GM18520 (cell line): ENCODE results near the gene KIF11.
"Not testable (repeated sequence)": the region's sequence is repeated elsewhere in the genome, so short reads cannot be mapped to it uniquely, and the experiment has no call there.

Source experiments
- ATAC-seq: cut with Tn5 transposase; IDR thresholded peaks from one replicate; pipeline ENCODE4 v1.9.1; 2021; ENCODE audit not compliant: unreplicated experiment

The KIF11 gene

DNA sequence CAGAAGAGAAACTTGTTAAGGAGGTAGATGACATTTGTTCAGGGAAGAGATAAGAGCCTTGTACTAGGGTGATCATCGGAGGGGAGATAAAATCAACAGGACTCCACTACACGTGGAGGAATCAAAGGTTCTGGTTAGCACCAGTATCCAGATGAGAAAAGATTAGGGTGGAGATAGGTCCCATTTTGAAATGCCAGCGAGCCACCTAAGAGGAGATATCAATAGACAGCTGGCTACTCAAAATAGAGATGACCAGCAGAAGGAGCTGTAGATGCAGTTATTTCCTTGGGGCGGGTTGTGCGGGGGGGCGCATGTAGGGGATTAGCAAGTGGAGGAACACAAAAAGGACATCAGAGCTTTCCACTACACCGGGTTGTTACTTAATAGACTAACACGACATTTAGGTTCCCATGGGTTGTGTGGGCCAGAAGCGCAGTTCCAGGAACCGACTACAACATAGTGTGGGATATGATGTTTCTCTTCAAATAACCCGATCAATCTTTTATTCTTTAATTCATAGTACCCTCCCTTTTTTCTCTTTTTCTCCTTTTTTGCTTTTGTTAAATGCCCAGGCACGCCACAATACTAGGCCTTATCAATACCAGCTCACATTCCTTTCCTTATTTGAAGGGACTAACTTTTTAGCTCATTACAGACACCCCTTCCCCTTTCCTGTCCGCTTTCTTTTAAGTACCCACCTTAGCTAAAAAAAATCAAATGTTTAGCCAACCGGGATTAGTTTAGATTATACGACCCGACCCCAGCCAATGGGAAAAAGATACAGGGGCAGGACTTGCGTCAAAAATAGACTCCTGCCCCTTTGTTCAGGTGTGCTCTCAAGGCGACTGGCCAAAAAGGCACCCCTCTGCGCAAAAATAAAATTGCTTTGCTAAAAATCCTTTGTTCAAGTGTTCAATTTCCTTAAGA, 2.0 kb upstream of the KIF11 start:
- no peak for ATAC-seq

DNA sequence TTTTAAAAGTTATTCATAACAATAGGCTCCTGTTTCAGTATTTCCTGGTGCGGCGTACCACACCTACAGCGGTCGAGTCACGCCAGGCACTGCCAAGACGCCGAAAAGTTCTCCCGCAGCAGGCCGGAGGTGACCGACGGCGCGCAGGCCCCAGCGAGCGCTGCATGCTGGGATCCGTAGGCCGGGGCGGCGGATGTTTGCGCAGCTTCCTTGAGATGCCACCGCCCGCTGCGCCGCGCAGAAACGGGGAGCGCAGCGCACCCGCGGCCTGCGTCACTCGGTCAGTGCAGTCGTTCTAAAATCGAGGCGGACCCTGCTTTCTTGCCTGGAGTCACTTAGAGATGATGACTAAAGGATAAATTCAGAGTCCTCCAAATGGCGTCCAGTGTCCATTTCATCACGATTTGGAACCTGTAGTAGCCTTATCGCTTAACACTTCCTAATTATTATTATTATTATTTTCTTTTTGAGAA, 1.3 kb upstream of the KIF11 start:
- peak; percentile 72 for ATAC-seq

DNA sequence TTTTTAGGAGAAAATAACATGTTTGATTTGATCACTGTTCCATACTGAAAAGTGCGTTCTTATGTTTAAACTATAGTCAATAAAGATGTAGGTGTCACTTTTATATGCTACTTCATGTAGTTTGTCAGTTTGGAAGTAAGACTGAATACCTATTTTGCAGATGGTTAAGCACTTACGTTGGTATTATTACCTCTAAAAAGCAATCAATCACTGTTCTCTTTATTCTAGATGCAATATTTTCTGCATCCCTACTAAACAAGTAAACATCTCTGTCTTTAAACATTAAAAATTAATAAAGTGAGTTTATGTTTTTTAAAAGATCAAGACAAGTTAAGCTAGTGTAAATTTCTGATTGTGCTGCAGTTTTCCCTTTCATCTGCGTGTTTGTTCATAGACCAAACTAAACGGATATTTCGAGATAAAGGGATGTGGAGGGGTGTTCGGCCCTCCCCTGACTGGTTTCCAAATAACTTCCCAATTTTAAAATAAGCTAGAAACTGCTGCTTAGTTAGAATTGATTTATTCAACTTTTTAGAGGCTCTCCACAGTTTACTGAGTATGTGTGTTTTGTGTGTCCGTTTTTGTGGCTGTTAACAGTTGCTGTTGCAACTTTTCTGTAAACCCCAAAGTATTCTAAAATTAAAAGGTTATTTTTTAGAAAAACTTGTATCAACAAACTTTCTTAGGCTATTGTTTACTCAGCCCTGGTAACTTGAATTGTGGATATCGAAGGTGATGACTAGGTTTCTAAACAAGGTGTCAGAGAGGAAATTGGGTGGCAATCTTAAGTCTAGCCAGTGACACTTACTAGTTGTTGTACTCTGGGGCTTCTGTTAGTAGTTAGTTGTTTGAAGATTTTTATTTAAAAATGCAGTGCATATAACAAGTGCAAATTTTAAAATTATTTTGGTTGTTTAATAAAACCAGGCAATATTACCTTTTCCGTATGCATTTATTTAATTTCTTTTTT, 974 bp downstream of the KIF11 start:
- ATAC-seq = no peak

DNA sequence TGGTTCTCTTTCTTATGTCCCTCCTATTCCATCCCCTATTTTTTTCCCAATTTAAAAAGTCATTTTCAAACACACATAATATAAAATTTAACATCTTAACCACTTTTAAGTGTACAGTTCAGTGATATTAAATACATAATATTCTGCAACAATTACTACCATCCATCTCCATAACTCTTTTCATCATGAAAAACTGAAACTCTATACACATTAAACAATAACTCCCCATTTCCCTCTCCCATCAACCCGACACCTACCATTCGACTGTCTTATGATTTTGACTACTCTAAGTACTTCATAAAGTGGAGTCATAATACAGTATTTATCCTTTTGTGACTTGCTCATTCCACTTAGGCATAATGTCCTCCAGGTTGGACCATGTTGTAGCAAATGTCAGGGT, 2.6 kb downstream of the KIF11 start:
- no peak for ATAC-seq

DNA sequence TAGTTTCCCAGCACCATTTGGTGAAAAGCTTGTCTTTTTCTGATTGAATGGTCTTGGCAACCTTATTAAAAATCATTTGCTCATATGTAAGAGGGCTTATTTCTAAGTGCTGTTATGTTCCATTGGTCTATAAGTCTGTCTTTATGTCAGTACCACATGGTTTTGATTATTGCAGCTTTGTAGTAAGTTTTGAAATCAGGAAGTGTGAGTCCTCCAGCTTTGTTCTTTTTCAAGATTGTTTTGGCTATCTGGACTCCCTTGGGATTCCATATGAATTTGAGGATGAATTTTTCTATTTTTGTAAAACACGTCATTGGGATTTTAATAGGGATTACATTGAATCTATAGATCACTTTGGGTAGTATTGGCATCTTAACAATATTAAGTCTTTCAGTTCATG, 5.4 kb downstream of the KIF11 start:
- ATAC-seq = no peak

DNA sequence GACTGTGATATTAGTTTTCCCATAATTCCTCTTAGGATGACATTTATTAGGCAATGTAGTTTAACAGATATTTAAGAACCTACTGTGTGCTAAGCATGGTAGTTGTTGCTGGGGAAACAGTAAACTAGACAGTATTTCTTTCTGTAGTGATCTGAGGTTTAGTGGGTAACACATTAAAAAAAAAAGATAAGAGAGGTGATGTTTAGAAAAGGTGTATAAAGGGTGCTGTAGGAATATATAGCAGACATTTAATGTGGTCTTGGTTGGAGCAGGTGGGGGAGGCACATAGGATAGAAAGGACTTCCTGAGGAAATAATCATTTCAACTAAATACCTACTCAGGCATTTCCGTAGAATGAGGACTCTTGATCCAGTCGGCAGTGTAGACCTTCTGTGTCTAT, 11.9 kb downstream of the KIF11 start:
- ATAC-seq = no peak

DNA sequence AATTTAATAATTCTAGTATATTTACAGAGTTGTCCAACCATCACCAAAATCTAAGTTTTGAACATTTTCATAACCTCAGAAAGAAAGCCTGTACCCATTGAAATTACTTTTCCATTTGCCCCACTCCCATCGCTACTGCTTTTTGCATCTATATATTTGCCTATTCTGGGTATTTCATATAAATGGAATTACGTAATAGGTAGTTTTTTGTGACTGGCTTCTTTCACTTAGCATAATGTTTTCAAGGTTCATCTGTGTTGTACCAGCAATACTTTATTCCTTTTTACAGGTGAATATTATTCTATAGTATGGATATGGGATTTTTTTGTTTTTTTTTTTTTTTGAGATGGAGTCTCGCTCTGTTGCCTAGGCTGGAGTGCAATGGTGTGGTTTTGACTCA, 22.6 kb downstream of the KIF11 start:
- ATAC-seq = no peak

DNA sequence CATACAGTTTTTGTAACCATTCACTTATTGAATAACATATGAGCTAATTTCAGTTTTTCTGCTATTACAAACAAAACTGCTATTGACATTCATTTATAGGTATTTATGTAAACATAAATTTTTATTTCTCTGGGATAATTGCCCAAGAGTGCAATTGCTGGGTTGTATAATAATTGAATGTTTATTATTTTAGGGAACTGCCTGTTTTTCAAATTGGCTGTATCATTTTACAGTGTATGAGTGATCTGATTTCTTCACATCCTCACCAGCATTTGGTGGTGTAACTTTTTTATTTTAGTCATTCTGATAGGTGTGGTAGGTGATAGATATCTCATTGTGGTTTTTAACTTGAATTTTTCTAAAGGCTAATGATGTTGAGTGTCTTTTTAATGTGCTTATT, 26.4 kb downstream of the KIF11 start:
- ATAC-seq = no peak

DNA sequence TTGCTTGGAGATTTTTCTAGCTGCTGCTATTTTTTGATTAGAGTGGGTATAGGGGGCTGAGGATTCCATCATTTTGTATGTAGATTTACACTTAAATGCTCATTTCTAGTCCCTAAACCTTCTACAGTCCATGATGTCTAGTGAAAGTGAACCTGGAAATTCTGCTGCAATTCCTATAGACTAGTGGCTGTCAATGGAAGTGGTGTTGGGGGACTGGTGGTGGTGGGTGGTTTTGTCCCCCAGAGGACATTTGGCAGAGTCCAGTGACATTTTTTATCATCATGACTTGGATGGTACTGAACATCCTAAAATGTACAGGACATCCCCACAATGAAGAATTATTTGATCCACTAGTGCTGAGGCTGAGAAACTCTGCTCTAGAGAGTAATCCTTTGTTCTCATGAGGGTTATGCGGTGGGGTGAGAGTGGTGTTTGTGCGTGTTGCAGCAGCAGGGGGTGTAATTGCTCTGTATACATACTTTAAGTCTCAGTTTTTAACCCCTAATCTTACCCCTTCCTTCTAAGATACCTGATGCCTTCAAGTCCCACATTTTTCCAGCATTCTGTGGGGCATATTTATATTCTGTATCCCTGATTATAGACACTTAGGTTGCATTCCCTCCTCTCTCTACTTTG, 35.0 kb downstream of the KIF11 start:
- no peak for ATAC-seq

DNA sequence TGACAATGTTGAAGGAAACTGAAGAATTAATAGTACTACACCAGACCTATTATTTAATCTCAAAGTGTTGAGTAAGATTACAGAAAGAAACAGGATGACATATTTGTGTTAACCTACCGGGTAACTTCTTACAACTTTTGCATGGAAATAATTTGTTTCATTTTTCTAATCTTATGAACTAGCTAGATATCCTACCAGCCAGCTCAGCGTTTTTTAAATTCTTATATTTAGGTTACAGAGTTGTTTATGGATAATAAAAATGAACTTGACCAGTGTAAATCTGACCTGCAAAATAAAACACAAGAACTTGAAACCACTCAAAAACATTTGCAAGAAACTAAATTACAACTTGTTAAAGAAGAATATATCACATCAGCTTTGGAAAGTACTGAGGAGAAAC, 37.0 kb downstream of the KIF11 start:
- ATAC-seq = no peak

DNA sequence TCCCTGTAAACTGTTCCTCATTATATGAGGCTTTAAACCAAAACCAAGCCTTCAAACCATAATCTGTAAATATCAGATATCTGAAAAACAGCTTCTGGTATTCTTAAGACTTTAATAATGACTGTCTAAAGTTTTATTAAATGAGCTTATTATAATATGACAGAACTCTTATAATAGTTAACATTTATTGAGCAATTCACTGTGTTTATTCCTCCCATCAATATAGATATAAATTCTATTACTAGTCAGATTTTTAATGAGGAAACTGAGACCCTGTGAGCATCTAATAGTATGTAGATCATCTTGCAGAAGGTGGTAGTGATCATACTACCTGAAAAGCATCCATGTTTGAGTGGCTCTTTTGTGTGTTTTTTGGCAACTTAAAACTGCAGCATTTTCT, 45.1 kb downstream of the KIF11 start:
- no peak for ATAC-seq

DNA sequence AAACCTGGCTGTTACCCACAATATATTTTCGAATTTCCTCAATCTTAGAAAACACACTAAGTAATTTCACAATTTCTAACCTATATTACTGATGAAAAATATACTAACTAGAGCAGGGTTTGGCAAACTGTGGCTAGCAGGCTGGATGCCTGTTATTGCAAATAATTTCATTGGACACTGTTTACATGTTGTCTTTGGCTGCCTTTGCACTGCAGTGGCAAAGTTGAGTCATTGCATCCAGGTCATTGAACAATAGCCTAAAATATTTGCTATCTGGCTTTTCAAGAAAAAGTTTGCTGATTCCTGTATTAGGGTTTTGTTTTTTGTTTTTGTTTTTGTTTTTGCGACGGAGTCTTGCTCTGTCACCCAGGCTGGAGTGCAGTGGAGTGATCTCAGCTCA, 47.2 kb downstream of the KIF11 start:
- no peak for ATAC-seq

DNA sequence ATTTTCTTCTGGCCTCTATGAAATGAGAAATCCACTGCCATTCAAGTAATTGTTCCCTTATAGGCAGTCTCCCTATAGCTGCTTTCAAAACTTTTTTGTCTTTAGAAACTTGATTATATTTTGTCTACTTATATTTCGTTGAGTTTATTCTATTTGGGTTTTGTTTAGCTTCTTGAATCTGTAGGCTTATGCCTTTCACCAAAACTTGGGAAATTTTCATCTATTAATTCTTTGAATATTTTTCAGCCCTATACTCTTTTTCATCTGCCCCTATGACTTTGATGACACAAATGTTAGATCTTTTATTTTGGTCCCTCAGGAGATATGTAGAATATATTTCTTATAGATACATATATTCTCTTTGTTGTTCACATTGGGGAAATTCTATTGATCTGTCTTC, 48.6 kb downstream of the KIF11 start:
- no peak for ATAC-seq

DNA sequence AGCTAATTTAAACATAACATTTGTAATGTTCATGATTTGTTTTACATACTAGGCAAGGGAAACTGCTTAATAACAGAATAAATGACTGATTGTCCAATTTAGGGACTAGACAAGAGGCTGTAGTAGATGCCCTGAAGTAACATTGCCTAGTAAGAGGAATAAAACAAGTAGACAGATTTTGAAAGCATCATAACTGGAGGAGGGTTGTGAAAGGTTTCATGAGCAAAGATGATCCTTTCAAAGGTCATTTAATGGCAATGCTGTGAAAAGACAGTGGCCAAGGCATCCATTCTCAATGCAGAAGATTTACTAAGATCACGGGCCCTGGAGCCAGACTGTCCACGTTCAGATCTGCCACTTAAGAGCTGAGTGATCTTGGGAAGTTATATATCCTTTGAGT, 52.0 kb downstream of the KIF11 start:
- no peak for ATAC-seq

DNA sequence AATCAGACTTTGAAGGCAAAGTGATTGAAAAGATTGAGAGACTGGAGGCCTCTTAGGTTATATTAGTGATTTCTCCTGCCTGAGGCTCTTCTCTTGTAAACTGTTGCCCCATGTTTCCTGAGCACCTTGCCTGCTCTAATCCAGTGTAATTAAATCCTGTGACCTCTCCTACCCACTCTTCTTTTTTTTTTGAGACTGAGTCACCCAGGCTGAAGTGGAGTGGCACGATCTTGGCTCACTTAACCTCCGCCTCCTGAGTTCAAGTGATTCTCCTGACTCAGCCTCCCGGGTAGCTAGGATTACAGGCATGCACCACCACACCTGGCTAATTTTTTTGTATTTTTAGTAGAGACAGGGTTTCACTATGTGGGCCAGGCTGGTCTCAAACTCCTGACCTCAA, 57.9 kb downstream of the KIF11 start:
- not testable (repeated sequence) for ATAC-seq

DNA sequence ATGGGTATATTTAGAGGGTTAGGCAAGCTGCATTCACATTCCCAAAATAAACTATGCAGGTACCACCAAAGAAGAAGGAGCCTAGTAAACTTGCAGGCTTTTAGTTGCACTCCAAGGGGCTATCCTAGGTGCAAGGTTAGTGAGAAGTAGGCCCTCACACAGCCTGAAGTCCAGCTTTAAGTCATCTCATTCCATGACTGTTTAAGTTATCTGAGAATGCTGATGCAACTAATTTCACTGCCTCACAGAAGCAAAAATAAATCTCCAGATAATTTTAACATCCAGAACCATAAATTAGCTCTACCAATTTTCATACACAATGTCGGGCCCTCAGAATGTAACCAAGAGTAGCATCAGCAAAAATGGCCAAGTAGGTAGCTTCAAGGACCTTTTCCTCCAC, 62.5 kb downstream of the KIF11 start:
- no peak for ATAC-seq

DNA sequence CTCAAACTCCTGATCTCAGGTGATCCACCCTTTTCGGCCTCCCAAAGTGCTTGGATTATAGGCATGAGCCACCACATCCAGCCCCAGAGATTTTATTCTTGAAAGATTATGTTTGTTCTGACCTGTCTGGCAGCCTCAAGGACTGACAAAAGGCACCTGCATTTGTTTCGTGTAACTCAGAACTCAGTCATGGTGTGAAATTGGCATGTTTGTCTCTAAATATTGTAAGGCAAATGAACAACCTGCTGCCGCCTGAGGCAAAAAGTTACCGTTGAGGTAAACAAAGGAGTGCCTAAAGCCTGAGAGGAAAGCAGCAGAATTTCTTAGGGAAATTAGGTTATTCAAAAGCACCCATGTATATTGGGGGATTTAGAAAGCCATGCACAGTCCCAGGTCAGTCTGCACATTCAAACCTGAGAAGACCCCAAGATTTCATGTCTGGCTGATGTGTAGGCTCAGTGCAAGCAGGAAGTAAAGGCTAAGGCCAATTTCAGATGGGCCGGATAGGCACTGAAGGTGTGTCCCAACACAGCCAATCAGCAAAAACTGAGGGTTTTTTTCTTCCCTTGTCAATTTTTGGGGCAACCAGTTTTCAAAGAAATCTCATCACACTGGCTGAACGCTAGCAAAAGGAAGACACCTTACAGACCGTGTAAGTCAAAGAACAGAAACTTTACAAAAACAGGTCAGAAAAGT, 63.5 kb downstream of the KIF11 start:
- ATAC-seq = no peak

DNA sequence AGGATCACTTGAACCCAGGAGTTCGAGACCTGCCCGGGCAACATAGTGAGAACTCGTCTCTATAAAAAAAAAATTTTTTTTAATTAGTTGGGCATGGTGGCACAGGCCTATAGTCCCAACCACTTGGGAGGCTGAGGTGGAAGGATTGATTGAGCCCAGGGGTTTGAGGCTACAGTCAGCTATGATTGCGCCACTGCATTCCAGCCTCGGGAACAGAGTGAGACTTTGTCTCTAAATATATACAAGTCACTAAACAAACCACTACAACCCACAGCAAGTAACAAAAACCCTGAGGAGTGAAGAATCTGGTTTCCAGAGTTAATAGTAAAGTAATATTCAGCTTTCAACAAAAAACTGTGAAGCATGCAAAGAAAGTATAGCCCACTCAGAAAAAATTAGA, 64.1 kb downstream of the KIF11 start:
- no peak for ATAC-seq

DNA sequence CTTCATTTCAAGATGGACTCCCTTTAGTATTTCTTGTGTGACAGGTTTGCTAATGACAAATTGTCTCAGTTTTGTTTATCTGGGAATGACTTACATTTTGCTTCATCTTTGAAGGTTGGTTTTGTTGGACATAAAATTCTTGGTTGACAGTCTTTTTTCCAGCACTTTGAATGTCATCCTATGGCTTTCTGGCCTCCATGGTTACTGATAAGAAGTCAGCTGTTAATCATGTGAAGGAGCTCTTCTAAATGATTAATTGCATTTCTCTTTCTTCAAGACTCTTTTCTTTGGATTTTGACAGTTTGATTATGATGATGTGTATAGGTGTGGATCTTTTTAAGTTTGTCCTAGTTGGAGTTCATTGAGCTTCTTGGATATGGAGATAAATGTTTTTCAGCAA, 69.9 kb downstream of the KIF11 start:
- ATAC-seq = no peak

DNA sequence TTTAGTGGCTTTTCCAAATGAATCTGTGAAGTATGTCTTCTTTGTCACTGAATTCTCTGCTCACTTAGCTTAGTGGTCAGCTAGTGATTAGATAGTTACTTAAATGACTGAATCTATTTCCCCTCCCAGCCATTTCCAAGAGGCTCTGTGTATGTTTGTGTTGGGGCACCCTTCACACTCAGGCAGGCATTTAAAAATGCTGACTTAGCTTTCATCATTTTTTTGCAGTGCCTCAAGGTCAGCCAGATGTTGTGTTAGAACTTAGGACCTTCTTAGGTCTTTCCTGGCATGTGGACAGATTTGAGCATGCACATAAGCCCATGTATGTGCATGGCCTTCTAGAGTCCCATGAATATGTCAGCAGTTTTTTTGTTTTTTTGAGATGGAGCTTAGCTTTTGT, 71.4 kb downstream of the KIF11 start:
- ATAC-seq = no peak

DNA sequence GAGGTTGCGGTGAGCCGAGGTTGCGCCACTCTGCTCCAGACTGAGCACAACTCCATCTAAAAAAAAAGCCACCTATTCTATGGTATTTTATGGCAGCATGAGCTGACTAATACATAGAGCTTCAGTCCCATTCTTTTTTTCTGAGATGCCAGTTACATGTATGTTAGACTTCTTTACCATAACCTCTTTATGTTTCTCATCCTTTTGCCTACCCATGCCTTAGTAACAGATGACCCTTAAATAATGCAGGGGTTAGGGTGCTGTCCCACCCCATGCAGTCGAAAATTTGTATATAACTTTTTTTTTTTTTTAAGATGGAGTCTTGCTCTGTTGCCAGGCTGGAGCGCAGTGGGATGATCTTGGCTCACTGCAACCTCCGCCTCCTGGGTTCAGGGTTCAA, 74.1 kb downstream of the KIF11 start:
- ATAC-seq = no peak
